ENCODE results near the gene SYT14.
A peak's percentile ranks its signal among the peaks of the same experiment; 100 is the strongest.
"Not testable (repeated sequence)": the region's sequence is repeated elsewhere in the genome, so short reads cannot be mapped to it uniquely, and the experiment has no call there.

SYT14 gene
- long read RNA-seq, partial matches to known transcripts, result 0 of 1 reads
- long read RNA-seq, other reads (novel, unspliced or antisense), result 1 of 1 reads

DNA sequence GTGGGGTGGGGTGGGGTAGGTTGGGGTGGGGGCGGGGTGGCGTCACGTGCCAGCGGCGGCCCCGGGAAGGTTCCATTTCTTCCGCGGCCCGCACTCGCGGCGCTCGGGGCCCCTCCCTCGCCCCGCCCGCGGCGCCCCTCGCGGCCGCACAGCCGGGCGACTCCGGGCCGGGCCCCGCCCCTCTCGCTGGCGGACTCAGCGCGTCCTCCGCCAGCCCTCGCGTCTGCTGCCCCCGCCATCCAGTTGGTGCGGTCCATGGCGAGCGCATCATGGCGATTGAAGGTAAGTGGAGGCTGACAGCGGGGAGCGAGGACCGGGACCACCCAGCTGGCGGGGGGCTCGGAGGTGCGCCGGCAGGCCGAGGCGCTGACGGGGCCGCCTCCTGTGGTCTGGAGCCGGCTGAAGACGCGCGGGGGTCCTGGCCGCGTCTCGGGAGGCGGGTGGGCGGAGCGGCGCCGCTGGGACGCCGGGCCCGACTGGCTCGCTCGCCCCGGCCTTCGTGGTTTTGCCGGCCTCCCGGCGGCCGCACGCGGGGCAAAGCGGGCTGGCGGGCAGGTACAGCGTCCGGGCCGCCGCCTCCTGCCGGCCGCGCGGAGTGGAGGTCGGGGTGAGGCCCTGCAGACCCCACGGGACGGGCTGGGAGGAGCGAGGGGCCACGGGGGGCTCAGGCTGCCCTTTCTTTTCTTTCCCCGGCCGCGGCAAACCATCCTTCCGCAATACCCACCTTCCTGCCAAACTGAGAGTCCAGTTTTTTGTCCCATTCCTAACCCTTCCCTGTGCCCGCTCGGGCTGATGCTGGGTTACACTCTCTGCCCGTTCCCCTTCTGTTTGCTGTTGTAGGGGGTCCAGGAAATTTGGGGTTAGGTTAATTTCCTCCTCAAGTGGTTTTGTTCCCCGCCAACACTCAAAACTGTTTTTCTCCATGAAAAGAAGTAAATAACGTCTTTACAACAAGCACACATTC is at the start of gene SYT14:
Gene SYT14, plus strand, starts transcription at position 222 of the 964 bp plus-strand sequence. Its CDS starts 48 bp downstream, at position 270.
- TF ChIP-seq POLR2AphosphoS5 (IDR thresholded peaks at IDR 0.05; ENCODE audit: low read depth) (no peak), SPI1 (IDR thresholded peaks at IDR 0.05; ENCODE audit: borderline replicate concordance, low read depth) (no peak)
- TF ChIP-seq, protein P1, sequence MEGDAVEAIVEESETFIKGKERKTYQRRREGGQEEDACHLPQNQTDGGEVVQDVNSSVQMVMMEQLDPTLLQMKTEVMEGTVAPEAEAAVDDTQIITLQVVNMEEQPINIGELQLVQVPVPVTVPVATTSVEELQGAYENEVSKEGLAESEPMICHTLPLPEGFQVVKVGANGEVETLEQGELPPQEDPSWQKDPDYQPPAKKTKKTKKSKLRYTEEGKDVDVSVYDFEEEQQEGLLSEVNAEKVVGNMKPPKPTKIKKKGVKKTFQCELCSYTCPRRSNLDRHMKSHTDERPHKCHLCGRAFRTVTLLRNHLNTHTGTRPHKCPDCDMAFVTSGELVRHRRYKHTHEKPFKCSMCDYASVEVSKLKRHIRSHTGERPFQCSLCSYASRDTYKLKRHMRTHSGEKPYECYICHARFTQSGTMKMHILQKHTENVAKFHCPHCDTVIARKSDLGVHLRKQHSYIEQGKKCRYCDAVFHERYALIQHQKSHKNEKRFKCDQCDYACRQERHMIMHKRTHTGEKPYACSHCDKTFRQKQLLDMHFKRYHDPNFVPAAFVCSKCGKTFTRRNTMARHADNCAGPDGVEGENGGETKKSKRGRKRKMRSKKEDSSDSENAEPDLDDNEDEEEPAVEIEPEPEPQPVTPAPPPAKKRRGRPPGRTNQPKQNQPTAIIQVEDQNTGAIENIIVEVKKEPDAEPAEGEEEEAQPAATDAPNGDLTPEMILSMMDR (IDR thresholded peaks at IDR 0.05; ENCODE audit: insufficient read depth, low read length), result no peak
- TF ChIP-seq, protein P2, sequence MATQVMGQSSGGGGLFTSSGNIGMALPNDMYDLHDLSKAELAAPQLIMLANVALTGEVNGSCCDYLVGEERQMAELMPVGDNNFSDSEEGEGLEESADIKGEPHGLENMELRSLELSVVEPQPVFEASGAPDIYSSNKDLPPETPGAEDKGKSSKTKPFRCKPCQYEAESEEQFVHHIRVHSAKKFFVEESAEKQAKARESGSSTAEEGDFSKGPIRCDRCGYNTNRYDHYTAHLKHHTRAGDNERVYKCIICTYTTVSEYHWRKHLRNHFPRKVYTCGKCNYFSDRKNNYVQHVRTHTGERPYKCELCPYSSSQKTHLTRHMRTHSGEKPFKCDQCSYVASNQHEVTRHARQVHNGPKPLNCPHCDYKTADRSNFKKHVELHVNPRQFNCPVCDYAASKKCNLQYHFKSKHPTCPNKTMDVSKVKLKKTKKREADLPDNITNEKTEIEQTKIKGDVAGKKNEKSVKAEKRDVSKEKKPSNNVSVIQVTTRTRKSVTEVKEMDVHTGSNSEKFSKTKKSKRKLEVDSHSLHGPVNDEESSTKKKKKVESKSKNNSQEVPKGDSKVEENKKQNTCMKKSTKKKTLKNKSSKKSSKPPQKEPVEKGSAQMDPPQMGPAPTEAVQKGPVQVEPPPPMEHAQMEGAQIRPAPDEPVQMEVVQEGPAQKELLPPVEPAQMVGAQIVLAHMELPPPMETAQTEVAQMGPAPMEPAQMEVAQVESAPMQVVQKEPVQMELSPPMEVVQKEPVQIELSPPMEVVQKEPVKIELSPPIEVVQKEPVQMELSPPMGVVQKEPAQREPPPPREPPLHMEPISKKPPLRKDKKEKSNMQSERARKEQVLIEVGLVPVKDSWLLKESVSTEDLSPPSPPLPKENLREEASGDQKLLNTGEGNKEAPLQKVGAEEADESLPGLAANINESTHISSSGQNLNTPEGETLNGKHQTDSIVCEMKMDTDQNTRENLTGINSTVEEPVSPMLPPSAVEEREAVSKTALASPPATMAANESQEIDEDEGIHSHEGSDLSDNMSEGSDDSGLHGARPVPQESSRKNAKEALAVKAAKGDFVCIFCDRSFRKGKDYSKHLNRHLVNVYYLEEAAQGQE (IDR thresholded peaks at IDR 0.05; ENCODE audit: insufficient replicate concordance, low read depth), result no peak
- Histone ChIP-seq H3K27me3 (ENCODE audit: insufficient read depth, poor library complexity, severe bottlenecking) (peaks cover 21% of the 10 kb centered on the region), H3K4me3 (replicated peaks; ENCODE audit: insufficient read depth, low read length) (no peak within 1 kb of the TSS), H3K27ac (replicated peaks) (no peak within 1 kb of the TSS)
- no peak for DNase-seq (ENCODE audit: low read depth in 1 of 2, low spot score in 1 of 2)

DNA sequence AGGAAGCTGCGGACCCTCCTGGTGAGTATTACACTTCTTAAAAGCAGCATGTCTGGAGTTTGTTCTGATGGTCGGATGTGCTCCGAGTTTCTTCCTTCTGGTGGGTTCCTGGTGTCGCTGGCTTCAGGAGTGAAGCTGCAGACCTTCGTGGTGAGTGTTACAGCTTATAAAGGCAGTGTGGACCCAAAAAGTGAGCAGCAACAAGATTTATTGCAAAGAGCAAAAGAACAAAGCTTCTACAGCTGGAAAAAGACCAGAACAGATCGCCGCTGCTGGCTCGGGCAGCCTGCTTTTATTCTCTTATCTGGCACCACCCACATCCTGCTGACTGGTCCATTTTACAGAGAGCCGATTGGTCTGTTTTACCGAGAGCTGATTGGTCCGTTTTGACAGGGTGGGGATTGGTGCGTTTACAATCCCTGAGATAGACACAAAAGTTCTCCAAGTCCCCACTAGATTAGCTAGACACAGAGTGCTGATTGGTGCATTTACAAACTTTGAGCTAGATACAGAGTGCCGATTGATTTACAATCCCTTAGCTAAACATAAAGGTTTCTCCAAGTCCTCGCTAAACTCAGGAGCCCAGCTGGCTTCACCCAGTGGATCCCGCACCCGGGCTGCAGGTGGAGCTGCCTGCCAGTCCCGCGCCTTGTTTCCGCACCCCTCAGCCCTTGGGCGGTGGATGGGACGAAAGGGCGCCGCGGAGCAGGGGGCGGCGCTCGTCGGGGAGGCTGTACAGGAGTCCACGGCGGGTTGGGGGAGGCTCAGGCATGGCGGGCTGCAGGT is 49.5 kb upstream of the SYT14 start:
- H3K27ac ChIP-seq (replicated peaks); H3K27me3 ChIP-seq (ENCODE audit: insufficient read depth, poor library complexity, severe bottlenecking); H3K4me3 ChIP-seq (replicated peaks; ENCODE audit: insufficient read depth, low read length): not testable (repeated sequence)
- DNase-seq (ENCODE audit: low read depth in 1 of 2, low spot score in 1 of 2), result peak in 1 of 2 experiments; percentile 0

DNA sequence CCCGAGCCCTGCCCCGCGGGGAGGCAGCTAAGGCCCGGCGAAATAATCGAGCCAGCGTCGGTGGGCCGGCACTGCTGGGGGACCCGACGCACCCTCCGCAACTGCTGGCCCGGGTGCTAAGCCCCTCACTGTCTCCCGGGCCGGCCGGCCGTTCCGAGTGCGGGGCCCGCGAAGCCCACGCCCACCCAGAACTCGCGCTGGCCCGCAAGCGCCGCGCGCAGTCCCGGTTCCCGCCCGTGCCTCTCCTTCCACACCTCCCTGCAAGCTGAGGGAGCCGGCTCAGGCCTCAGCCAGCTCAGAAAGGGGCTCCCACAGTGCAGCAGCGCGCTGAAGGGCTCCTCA is 49.0 kb upstream of the SYT14 start:
- no peak for DNase-seq (ENCODE audit: low read depth in 1 of 2, low spot score in 1 of 2)
- no peak overlapping the region for H3K4me3 ChIP-seq (replicated peaks; ENCODE audit: insufficient read depth, low read length)
- TF ChIP-seq GABPA (IDR thresholded peaks at IDR 0.05; ENCODE audit: low read depth), result no peak
- TF ChIP-seq SPI1 (IDR thresholded peaks at IDR 0.05; ENCODE audit: borderline replicate concordance, low read depth), result no peak
- TF ChIP-seq, protein P2 (IDR thresholded peaks at IDR 0.05; ENCODE audit: insufficient replicate concordance, low read depth), result no peak
- TF ChIP-seq POLR2AphosphoS5 (IDR thresholded peaks at IDR 0.05; ENCODE audit: low read depth), result no peak
- TF ChIP-seq, protein P1 (IDR thresholded peaks at IDR 0.05; ENCODE audit: insufficient read depth, low read length), result no peak
- H3K27me3 ChIP-seq (ENCODE audit: insufficient read depth, poor library complexity, severe bottlenecking), result no peaks in the 10 kb centered on the region
- H3K27ac ChIP-seq (replicated peaks), result no peak overlapping the region

Measured in HL-60 (cell line).